ENCODE data around the gene NMT1.
"Not testable (repeated sequence)": the region's sequence is repeated elsewhere in the genome, so short reads cannot be mapped to it uniquely, and the experiment has no call there.

The NMT1 gene

GRCh38 chr17:45036691-45037090 lies 24.4 kb upstream of the NMT1 start:
- DNase-seq (ENCODE audit: low spot score) = no peak

- no peak for DNase-seq (ENCODE audit: low spot score)
Observed at GRCh38 chr17:45038728-45039634, 22.1 kb upstream of the NMT1 start.

GRCh38 chr17:45040459-45040858 lies 20.7 kb upstream of the NMT1 start:
- no peak for DNase-seq (ENCODE audit: low spot score)

GRCh38 chr17:45042346-45043120 lies 18.6 kb upstream of the NMT1 start:
- no peak for DNase-seq (ENCODE audit: low spot score)

GRCh38 chr17:45043813-45044540 lies 17.1 kb upstream of the NMT1 start:
- DNase-seq (ENCODE audit: low spot score) = no peak

GRCh38 chr17:45046537-45047125 lies 14.5 kb upstream of the NMT1 start:
- no peak for DNase-seq (ENCODE audit: low spot score)

GRCh38 chr17:45048795-45049563 lies 12.1 kb upstream of the NMT1 start:
- no peak for DNase-seq (ENCODE audit: low spot score)

- no peak for DNase-seq (ENCODE audit: low spot score)
Observed at GRCh38 chr17:45050481-45051059, 10.5 kb upstream of the NMT1 start.

GRCh38 chr17:45051060-45051719 lies 9.9 kb upstream of the NMT1 start, which contains the start of gene DCAKD:
Gene DCAKD, minus strand, starts transcription at chr17:45051632. Its CDS starts 16,747 bp downstream, at chr17:45034885.
- peak; percentile 94 for DNase-seq (ENCODE audit: low spot score)

GRCh38 chr17:45051720-45052051 lies 9.4 kb upstream of the NMT1 start:
- DNase-seq (ENCODE audit: low spot score) = not testable (repeated sequence)

DNA sequence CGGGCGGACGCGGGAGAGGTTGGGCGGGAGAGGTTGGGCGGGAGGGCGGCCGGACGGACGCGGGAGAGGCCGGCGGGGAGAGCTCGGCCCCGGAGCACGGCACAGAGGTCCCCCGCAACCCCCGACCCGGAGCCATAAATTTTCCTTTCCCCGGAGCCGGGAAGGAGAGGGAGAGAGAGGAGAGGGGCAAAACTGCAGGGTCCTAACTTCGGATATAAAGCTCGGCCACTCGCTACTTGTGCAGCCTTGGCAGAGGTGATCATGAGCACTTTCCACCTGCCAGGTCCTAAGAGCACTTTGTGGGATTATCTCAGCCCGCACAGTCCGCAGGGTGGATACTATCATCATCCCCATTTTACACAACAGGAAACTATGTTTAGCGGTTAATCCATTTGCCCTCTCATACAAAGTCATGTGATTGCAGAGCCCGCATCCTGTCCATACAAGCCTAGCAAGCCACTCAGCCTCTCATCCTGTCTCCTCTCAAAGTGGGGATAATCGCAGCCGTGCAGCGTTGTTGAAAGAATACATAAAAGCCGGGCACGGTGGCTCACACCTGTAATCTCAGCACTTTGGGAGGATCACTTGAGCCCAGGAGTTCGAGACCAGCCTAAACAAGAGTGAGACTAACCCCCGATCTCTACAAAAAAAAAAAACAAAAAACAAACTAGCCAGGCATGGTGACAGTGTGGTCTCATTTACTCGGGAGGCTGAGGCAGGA lies 8.9 kb upstream of the NMT1 start:
- DNase-seq (ENCODE audit: low spot score) = no peak

- DNase-seq (ENCODE audit: low spot score) = no peak
Observed at GRCh38 chr17:45060382-45060796, 728 bp upstream of the NMT1 start.

DNA sequence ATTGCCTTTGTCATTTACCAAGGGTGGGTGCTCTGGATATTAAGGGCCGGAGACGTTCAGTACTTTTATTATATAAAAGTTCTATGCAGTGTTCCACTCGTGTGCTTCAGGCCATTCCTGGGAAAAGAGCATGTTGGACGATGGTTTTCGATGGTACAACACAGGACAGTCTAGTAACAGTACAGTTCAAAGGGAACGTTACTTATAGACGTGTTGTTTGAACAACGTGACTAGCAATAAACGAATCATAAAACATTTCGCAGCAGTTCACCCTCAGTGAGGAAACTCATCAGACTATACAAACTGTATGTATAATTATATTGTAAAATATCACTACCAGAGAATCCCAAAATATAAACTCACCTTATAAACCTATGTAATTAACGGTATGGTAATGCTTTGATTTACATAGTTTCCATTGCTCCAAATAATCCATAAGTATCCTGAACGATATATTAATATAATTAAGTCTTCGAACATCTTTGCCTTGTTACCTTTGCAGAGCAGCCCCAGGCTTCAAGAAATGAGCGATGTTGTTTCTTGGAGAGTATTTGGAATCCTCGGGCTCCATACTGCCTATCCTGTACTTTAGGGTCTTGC lies 589 bp downstream of the NMT1 start:
- DNase-seq (ENCODE audit: low spot score) = no peak

GRCh38 chr17:45063198-45063597 lies 2.1 kb downstream of the NMT1 start:
- DNase-seq (ENCODE audit: low spot score) = no peak

DNA sequence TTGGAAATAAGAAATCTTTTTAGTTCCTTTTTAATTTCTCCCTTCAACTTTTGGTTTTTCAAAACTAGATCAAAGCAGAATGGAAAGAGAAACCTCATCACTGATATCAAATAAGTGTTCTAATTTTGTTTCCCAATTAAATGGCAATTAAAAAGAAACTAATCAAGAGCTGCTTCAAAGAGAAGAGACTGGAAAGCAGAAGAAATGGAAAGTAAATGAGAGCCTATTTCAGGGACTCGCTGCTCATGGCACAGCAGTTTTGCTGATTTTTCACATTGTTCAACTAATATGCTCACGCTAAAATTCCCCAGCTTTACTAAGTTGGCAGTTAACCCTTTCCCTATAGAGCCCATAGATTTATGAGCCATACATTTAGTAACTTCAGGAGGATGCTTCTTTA lies 6.5 kb downstream of the NMT1 start:
- no peak for DNase-seq (ENCODE audit: low spot score)

GRCh38 chr17:45070001-45070400 lies 8.9 kb downstream of the NMT1 start:
- DNase-seq (ENCODE audit: low spot score) = no peak

- no peak for DNase-seq (ENCODE audit: low spot score)
Observed at GRCh38 chr17:45070809-45071208, 9.7 kb downstream of the NMT1 start.

DNA sequence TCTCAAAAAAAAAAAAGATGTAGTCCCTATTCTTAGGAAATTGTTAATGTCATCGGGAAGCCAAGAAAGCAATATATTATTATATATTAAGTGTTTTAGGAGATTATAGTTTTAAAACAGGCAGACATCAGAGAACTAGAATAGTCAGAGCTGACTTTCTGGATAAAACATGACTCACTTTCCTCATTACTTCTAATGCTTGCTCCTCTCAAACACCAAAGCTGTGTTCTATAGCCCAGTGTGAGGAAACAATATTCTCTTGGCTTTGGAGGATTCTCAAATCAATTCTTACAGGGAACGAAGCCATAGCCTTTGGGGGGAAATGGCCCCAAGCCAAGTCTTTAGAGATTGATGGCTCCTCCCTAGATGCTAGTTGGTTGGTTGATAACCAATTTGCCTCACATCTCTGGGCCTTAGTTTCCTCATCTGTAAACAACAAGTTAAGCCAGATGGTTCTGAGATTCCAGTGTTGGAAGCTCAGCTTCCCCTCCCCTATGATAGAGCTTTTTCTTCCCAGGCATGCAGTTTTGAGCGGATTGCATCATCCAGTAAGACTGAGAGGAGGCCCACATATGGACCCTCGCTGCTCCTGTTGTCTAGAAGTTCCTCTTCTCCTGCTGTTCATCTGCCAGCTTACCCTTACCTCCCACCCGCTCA lies 12.4 kb downstream of the NMT1 start:
- no peak for DNase-seq (ENCODE audit: low spot score)

DNA sequence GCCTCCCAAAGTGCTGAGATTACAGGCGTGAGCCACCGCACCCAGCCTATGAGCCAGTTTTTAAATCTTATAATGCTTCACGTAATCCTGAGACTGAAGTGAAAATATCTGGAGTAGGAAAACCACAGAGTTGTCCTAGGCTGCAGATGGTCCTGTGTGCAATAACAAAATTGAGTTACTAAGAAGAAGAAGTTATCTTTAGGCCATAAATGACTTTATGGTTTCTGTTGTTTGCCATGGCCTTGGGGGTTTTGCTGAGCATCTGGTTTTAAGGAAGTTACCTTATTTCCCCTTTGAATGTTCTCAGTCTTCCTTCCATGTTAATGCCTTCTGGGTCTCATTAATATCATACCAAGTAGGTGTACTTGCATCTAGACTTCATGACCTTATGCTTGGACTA lies 16.5 kb downstream of the NMT1 start:
- DNase-seq (ENCODE audit: low spot score) = no peak
